GM04504 (cell line): ENCODE data around the gene TYW1B.
"Not testable (repeated sequence)": the region's sequence is repeated elsewhere in the genome, so short reads cannot be mapped to it uniquely, and the experiment has no call there.

ENCODE experiments used
- DNase-seq: peaks from one replicate; pipeline ENCODE4 v3.0.0-alpha.2; 2012; ENCODE audit warnings: low read depth

TYW1B gene

DNA sequence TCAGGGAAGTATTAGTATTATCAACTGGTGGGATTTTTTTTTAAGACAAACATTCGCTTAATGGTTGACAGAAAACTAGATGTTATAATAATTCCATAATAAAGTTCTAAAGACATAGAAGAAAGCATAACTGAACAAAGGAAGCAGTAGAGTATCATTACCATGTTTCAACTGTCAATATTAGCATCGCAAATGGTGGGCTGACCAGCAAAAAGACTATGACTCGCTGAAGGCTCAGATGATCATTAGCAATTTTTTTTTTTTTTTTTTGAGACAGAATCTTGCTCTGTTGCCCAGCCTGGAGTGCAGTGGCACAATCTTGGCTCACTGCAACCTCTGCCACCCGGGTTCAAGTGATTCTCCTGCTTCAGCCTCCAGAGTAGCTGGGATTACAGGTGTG lies 74.8 kb downstream of the TYW1B start:
- not testable (repeated sequence) for DNase-seq

DNA sequence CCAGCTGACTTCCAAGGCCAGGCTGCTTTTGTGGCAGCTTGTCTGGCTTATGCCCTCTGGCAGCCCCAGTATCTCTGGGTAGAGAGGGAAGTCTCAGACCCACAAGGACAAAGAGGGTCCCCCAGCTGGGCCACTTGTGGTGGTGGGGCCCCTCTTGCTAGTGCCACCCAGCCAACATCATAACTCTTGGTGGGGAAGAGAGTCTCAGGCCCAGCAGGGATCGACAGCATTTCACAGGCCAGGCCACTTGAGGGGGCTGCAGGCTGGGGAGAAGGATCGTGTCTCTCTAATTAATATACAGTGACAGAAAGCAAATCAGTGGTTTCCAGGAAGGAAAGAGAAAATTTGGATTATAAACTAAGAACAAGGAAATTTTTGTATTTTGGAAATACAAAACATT lies 76.0 kb downstream of the TYW1B start:
- no peak for DNase-seq

DNA sequence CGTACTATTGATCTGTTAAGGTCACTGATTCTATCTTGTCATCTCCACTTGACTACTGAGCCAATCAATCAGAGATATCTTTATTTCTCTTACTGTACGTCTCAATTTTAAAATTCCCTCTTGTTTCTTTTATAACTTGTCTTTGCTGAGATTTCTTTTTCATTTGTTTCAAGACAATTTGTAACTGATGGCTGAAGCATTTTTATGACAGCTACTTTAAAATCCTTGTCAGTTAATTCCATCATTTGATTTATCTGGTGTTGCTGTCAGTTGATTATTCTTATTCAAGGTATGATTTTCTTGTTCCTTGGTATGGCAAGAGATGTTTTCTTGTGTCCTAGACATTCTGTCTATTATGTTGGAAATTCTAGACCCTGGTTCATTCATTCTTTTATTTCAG lies 76.6 kb downstream of the TYW1B start:
- DNase-seq = no peak

DNA sequence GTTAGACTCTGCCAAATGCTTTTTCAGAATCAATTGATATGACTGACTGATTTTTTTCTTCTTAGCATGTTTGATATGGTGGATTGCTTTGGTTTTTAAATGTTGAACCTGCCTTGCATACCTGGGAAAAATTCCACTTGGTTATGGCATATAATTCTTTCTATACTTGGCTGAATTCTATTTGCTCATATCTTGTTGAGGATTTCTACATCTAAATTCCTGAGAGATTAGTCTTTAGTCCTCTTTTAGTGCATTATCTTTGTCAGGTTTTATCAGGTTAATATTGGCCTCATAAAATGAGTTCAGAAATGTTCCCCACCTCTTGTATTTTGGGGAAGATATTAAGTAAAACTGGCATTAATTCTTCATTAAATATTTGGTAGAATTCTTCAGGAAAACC lies 79.4 kb downstream of the TYW1B start:
- not testable (repeated sequence) for DNase-seq

DNA sequence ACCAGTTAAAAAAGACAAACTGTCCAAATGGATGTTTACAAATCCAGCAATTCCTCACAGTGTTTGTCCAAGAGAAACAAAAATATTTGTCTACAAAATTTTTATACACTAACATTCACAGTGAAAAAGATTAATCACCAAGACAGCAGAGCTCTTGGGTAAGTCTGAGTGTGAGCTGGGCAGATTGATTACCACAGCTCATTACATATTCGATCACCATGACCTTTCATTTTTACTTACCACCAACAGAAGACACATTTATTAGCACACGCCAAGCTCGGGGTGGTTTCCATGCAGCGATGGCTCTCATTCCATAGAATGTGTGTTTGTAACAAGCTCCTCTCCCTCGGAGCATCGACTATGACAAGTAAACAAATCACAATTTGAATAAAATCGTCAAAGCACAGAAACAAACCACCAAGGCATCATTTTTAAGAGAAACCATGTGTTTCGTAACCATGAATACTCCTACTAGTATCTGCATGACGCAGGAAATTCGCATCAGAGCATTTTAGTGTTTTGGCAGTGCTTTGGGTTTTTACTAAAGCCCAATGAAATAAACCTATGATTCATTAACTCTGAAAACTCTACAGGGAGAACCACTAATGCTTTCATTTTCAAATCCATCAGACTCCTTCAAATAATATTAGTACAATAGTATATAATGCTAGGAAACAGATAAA lies 83.6 kb downstream of the TYW1B start:
- DNase-seq = not testable (repeated sequence)

DNA sequence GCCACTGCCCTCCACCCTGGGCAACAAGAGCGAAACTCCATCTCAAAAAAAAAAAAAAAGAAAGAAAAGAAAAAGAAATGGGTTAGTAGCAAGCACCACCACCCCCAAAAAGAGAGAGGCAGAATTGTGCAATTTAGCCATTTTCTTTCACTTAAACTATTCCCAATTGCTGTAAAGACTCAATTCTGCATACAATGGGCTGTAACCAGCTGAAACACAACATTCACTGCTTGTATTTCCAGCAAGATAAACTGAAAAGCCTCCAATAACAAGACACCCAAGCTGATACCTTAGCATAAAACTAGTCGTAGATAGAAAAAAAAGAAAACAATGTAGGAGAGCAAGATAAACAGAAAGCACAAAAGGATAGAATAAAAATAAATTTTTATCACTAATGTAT lies 84.2 kb downstream of the TYW1B start:
- not testable (repeated sequence) for DNase-seq

DNA sequence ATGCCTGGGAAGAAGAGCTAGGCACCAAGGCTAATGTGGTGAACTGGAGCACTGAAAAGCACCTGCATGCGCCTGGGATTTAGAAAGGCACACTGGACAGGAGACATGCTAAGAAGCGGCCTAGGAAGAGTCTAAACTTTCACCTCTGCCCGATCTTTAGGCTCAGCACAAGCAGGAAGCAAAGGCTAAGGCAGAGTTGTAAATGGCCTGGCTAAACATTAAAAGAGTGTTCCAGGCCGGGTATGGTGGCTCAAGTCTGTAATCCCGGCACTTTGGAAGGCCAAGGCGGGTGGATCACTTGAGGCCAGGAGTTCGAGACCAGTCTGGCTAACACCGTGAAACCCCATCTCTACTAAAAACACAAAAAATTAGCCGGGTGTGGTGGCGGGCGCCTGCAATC lies 88.3 kb downstream of the TYW1B start:
- not testable (repeated sequence) for DNase-seq

DNA sequence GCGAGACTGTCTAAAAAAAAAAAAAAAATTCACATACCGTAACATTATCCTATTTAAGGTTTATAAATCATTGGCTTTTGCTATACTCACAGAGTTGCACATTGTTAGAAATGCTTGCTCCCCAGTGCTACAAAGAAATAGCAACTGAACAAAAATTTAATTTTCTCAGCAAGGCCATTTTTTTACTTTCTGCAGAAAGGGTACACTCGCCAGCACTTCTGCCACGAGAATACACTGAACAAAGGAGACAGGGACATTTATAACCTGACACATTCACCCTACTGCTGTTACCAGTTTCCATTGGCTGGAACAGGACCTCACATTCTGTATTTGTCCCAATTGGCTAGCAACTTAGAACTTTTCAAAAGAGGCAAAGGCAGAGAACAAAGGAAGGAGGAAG lies 92.1 kb downstream of the TYW1B start:
- not testable (repeated sequence) for DNase-seq

DNA sequence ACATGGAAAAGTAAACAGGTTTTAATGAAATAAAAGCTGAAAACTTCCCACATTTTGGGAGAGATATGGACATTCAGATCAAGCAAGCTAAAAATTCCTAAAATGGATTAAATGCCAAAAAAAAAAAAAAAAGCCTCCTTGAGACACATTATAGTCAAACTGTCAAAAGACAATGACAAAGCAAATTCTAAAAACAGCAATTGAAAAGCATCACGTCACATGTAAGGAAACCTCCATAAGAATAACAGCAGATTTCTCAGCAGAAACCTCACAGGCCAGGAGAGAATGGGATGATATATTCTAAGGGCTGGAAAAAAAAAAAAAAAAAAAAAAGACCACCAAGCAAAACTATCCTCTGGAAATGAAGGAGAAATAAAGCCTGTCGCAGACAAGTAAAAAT lies 97.2 kb downstream of the TYW1B start:
- DNase-seq = not testable (repeated sequence)

DNA sequence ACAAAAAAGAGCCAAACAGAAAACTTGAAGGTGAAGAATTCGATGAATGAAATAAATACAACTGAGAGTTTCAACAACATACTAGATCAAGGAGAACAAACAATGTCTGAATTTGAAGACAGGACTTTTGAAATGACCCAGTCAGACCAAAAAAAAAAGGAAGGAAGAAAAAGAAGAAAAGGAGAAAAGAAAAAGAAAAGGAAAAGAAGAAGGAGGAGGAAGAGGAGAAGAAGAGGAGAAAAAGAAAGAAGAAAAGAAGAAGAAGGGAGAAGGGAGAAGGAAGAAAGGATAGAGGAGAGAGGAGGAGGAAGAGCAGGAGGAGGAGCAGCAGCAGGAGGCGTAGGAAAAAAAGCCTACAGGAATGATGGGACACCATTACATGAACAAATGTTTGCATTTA lies 97.6 kb downstream of the TYW1B start:
- DNase-seq = not testable (repeated sequence)

DNA sequence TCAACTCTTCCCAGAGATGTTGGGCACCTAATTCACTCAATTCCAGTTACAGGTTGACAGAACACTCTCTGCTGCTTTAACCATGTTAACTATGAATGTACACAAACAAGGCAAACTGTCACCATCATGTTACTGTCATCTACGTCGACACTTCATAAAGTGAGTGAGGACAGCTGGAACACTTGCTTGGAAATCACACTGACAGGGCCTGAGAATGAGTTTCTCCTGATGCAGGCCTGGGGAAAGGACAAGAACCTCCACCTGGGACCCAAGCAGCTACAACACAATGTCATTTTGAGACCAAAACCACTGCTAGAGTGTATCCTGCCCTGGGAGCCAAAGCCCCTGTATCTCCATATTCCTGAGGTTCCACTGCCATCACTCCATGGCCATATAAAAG lies 98.9 kb downstream of the TYW1B start:
- DNase-seq = not testable (repeated sequence)

DNA sequence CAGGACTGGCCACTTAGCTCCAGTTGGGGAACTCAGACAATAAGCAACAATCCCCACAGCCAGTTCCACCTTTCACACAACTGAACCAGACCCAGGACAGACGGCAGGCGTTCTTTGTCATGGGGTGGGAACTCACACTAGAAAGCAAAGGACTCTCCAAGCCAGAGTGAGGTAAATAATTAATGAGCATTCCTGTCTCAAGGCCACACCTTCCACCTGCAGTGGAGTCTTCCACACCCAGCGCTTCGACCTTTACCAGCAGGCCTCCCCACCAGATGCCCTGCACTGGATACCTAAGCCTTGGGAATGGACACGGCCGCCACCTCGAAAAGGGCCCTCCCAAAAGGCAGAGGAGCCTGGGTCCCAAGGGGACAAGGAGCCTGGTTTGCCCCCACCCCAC lies 105.3 kb downstream of the TYW1B start:
- not testable (repeated sequence) for DNase-seq

DNA sequence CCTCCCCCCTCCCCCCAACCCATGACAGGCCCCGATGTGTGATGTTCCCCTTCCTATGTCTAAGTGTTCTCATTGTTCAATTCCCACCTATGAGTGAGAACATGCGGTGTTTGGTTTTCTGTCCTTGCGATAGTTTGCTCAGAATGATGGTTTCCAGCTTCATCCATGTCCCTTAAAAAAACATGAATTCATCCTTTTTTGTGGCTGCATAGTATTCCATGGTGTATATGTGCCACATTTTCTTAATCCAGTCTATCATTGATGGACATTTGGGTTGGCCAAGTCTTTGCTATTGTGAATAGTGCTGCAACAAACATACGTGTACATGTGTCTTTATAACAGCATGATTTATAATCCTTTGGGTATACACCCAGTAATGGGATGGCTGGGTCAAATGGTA lies 107.1 kb downstream of the TYW1B start:
- not testable (repeated sequence) for DNase-seq

DNA sequence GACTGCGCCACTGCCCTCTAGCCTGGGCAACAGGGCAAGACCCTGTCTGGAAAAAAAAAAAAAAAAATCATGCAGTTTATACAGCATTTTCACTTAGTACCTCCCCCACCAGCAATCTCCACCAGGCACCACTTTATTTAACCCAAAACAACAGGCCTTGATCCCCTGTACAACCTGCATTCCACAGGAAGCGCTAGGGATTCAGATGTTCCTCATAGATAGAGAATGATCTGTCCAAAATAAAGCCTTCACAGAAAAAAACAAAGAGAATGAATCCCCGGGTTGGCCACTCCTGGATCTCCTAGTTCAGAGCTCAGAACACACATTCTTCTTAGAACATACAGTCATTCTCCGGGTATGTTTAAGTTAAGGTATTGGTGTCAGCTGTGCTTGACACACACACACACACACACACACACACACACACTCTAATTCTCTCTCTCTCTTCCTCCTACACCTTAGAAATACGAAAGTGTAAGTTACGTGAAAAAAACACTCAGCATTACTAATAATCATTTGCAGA lies 110.7 kb downstream of the TYW1B start:
- DNase-seq = not testable (repeated sequence)

DNA sequence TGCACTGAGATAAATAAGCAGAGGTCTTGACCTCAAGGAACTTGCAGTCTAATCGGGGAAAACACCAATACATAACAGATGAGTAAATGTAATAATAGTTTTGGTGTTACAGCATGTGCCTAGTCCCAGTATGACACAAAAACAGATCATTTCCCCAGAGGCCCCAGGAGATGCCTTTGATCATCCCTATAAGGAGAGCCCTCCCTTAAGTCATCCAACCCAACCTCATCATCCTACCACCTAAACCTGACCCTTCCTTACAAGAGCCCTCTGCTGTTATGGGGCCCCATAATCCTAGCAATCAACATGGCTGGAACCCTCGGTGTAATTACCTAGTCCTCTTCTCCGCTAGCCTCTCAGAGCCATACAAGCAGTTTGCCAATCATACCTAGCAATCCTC lies 116.1 kb downstream of the TYW1B start:
- not testable (repeated sequence) for DNase-seq

DNA sequence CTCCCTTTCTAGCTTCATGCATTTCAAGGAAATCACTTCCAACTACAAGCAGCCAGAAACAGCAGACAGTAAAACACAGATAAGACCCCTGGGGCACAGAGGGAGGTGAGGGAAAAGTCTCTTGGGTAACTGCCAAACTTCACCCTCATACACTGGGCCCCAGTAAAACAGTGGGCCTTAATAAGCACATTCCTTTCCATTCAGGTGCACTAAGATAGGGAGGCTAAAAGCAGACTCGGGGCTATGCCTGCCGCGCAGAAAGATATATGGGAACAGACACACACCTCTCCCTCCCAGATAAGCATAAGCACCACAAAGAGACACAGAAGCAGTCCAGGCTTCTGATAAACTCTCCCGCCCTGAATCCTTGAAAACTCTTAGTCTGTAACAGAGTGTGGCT lies 117.0 kb downstream of the TYW1B start:
- no peak for DNase-seq

DNA sequence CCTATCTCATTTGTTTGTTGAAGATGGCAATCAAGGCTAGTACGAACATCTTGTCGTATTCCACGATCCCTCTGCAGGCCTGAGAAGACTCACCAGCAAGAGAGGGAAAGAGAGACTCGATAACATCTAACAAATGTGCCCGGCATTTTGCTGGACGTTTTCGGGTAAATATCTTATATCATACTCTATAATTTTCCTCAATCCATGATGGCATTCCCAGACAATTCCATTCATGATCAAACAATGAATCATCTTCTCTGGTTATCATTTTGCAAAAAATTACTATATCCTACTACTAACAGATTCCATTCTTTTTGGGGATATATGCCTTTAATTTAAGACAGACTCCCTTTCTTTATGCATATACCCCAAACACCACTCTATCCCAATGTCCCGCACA lies 118.1 kb downstream of the TYW1B start:
- no peak for DNase-seq

DNA sequence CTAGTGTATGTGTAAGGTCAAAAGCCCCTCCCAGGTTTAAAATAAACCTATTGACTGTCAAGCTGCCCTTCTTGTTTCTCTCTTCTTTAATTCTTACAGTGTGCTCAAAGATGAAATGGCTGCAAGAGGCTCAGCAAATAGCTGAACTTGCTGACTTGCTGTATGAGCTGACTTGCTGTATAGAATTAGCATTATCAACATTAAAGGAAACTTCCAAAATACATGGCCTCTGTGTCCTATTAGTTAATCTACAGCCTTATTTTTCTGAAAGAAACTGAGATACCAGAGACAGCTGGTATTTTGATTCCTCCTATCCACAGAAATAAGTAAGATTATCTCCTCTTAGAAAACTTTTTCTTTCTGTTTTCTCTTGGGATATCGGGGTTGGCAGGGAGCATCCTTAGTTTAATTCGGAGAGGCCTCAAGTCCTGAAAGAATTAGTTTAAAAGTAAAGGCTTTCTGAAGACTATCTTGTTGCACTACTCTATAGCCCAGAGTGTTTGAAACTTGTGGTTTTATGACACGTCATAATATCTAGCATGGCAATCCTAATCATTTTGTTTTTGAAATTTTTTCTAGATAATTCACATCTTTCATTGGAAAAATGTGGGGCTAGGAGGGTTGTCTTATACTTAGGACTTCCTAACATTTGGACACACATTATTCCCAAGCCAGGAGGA lies 119.5 kb downstream of the TYW1B start:
- DNase-seq = not testable (repeated sequence)

DNA sequence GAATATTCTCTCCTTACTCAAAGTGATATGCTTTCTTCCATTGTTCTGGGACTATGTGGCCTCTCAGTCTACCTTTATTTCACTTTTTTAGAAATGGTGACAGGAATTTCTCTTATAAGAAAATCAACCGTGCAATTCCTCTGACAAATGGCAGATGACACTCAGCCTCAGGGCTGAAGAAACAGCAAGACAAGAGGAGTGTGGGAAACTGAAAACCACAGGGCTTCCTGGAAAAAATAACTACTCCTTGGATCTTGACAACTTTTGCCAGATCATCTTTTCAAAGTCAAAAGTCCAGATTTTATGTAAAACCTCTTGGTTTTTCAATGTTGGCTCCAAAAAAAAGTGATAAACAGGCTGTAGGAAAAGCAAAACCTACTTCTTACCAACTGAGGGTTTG lies 121.5 kb downstream of the TYW1B start:
- DNase-seq = no peak

DNA sequence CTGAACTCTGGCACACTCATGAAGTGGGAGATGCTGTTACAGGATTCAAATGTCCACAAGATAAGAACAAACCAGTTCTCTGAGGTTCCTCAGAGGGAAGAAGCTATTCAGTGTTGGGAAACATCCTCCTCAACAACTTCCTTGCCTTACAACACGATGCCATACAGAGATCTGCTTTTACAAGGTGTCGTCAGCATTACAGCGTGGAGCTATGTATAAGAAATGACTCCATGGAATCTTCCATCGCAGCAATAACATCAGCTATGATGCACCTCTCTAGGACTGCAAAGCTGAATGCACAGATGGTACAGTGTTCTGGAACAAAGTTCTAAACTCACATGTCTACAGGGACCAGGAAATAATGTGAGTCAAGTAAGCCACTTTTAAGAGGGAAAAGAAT lies 122.3 kb downstream of the TYW1B start:
- DNase-seq = not testable (repeated sequence)

DNA sequence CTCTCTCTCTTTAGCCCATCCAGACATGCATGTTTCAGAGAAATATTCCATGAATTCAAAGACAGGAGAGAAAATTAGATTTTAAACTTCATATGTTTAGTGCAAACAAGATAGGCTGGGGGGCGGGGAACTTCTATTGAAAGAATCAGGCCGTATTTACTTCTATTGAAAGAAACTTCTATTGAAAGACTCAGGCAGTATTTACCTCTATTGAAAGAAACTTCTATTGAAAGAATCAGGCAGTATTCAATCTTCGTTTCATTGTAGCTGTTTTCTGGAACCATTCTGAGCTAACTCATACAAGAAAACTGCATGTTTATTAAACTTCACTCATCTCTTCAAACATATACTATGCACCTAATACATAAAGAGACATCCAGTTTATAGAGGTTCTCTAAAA lies 123.1 kb downstream of the TYW1B start:
- no peak for DNase-seq

DNA sequence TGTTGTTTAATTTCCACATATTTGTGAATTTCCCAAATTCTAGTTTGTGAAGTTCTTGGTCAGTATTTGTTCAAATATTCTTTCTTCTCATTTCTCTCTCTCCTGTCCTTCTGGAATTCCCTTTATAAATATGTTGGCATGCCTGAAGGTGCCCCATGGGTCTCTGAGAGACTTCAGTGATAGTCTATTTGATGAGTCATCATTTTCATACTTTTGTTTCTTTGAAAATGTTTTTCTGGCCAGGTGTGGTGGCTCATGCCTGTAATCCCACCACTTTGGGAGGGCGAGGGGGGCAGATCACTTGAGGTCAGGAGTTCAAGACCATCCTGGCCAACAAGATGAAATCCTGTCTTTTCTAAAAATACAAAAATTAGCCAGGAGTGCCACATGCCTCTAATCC lies 127.5 kb downstream of the TYW1B start:
- not testable (repeated sequence) for DNase-seq

DNA sequence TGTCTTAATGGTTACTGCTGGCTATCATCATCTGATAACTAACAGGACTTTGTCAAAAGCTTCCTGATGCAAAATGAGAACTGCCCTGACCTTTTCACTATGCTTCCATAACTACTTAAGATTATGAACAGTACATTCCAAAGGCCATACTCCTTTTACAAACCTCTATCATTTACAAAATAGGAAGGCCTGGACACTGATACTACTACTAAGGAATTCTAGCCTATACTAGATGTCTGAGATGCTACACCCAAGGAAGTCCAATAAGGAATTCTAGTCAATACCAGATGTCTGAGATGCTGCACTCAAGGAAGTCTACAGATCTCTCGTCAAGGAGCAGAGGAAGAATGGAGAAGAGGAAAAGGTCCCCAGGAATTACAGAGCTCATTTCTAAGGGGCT lies 130.9 kb downstream of the TYW1B start:
- DNase-seq = not testable (repeated sequence)

DNA sequence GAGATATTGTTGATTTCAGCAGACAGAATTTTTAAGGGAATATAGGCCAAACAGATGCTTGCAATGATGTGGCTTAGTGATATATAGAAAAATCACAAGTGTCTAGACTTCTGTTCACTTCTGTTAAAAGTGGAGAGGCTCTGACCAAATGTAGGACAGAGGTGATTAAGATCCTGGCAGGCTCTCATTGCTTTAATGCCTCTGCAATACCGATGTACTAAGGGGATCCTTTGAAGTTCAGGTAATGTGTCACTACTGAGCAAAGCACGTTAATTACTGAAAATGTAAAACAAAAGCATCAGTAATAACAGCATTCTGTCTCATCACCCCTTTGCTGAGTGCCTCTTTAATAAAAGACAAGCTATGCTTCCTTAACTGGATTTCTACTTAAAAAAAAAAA lies 131.4 kb downstream of the TYW1B start:
- DNase-seq = not testable (repeated sequence)
